Measurements from ENCODE around the gene LAMTOR1.
A peak's percentile ranks its signal among the peaks of the same experiment; 100 is the strongest.

LAMTOR1 gene

DNA sequence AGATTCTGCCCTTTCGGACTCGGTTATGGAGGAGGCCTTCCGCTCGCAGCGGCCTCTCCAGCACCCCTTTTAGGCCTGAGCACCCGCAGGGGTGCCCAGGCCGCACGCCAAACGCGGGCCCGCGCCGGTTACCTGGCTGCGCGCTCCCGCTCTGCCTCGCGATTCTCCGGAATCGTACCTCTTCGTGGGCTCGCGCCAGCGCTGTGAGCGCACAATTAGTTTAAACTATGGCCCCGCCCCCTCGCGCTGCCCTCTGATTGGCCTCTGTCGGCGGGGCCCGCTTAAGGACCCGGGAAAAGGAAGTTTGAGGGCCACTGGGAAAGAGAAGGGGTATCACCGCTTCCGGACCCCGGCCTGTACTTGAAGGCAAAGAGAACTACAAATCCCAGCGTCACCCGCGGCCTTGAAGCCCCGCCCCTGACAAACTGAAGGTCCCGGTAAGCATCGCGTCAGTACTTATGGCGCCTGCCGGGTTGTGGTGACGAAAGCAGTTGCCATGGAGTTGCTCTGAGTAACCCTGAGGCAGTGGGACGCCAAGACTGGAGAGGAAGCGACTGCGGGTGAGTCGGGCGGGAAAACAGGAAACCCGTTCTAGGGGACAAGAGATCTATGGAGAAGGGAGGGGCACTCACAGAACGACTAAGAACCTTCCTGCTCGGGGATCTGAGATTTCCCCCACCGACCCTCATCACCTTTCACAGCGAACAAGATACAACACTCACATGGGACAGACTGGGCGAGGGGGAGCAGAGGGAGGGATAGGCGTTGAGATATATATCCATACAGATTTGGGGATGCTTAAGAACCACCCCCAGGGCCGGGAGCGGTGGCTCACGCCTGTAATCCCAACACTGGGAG is 22.5 kb downstream of the LAMTOR1 start, which contains the start of the genes LRRC51 and NUMA1:
Gene LRRC51, plus strand, starts transcription at position 525 of the 858 bp plus-strand sequence. CDS start 8,234 bp downstream, outside the sequence.
Gene NUMA1, minus strand, starts transcription at position 217 of the 858 bp plus-strand sequence. CDS start 44,599 bp downstream, outside the sequence.
- DNase-seq, result peak; percentile 95 to 97

DNA sequence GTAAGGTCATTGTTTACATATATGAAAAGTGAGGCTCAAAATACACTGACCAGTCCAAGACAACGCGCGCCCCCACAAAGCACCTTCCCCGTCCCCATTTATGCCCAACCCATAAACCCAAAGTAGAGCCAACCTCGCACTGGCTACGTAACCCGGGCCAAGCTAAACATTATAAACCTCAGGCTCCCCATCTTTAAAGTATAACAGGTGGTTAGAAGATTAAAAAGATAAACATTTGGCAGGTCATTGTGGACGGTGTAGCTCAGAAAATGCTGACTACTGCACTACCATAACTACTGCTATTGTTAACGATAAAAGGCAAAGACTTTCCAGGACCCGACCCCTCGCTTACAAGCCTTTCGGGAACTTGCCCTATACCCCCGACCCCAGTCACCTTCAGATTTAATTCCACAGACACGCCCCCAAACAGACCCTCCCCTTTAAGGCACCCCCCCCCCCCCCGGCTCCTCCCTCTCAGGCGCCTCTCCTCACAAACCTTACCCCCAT is 23.2 kb downstream of the LAMTOR1 start:
- DNase-seq, result no peak

DNA sequence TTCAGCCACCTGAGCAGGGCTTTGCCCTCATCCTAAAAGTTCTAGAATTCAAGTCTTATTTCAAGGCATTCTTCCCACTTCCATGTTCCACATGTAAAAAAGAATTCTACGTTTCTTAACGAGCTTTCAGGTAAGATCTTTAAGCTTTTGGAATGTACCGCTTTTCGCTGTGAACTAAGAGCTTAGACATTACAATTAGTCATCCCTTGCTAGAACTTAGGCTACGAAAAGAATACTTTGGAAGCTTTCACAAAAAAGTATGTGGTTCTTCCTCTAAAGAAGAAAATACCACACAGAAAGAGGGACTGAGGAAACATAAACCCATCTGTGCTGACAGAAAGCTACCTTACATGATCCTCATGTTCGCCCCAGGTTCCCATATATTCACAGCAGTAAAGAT is 24.6 kb downstream of the LAMTOR1 start:
- no peak for DNase-seq

DNA sequence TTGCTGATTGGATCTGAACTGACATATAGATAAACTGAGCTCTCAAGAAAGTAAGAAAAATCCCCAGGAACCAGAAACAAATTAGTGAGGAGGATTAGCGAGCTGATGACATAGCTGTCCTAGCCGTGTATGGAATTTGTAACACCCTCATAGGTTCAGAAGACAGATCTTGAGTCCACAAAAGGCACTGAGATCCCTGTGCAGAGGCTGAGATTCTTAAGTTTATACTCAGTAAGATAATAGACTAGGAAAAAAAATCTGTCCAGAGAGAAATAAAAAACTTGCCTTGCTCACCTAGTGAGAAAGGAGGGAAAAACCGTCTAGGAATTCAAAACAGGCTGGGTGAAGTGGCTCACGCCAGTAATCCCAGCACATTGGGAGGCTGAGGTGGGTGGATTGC is 27.3 kb downstream of the LAMTOR1 start:
- no peak for DNase-seq

DNA sequence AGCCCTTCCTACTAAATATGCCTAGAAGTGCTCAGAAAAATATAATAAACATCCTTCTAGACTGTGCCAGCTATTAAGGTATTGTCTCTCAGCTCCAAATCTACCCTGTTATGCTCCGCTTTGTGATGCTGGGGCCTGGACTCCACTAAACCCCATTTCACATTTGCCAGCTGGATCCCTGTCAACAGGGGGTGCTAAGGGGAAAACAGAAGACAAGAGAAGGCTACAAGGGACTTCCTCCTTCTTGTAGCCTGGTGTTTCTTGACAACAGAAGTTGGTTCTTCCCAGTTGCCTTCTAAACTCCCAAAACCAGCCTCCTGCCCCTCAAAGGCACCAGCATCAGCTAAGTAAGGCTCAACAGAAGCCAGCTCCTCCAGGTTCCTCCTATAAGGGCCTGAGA is 28.0 kb downstream of the LAMTOR1 start:
- no peak for DNase-seq

DNA sequence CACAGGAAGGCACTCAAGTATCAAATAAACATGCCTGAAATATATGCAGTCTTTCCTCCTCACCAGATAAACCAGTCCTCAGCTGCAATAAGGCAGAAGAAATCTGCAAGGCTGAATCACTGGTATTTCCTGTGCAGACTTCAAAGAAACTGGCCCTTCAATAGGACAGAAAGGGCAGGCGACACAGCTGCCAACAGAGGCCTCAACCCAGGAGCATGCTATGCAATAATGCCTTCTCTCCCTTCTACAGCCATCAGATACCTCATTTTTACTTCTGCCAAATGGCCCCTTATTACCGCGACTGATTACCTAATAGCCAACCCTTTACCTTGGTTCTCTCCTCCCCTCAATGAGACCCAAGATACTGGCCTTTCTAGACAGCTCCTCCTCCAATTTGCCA is 30.7 kb downstream of the LAMTOR1 start:
- DNase-seq, result no peak

DNA sequence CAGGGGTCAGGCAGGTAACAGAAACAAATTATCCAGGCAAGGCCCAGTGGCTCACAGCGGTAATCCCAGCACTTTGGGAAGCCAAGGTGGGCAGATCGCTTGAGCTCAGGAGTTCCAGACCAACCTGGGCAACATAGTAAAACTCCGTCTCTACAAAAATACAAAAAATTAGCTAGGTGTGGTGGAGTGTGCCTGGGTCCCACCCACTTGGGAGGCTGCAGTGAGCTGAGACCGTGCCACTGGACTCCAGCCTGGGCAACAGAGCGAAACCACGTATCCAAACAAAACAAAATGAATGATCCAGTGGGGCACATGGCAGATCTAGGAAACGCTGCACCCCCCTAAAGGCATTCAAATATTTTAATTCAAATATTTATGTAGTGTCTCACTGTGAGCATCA is 32.6 kb downstream of the LAMTOR1 start:
- DNase-seq, result no peak

DNA sequence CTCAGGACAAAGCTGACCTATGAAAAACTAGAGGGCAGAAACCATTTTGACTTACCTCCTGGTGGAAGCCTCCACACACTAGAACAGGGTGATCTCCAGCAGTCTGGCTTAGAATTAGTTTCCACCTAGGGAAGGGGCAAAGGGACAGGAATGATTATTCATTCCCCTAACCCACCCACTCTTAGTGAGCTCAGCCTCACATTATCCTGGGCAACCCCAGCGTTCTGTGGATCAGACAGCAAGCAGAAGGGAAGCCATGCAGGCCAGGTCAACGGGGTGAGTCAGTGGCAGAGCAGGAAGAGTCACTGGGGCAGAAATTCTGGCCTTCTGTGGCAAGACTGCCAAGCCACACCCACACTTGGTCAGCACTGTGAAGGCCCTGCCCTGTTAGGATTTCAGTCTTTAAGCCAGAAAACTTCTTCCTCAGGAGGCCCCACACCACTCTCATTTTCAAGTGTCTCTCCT is 33.3 kb downstream of the LAMTOR1 start:
- DNase-seq, result no peak

DNA sequence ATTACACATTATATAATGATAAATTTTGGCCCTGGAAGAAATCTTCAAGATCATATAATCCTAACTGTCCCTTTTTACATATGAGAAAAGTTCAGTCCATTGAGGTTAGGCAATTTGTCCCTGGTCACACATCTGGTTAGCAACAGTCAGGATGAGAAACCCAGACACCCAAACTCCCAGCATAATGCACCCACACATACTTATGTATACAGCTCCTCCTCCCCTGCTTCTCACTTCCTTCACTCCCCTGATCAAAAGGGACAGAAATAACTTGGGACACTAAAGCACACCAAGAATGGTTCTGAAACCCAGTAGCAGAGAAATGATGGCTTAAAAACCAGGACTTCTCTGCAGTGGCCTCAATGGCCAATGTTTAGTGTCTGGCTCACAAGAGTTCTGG is 33.9 kb downstream of the LAMTOR1 start:
- DNase-seq, result no peak

DNA sequence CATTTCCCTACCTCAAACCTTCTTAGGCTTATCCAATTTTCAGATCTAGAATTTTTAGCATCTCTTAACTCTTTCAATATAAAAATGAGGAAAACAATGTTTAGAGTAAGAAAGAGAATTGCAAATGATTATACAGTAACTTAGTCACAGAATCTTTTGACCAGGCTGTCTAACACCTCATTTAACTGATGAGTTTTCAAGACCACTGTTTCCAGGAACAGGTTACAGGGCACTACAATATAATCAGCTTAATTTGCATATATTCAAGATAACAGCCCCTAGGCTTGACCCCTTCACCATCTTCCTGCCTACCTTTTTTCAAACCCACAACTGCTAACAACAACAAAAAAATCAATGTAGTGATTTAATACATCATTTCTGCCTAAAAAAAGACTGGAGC is 35.4 kb downstream of the LAMTOR1 start:
- no peak for DNase-seq

DNA sequence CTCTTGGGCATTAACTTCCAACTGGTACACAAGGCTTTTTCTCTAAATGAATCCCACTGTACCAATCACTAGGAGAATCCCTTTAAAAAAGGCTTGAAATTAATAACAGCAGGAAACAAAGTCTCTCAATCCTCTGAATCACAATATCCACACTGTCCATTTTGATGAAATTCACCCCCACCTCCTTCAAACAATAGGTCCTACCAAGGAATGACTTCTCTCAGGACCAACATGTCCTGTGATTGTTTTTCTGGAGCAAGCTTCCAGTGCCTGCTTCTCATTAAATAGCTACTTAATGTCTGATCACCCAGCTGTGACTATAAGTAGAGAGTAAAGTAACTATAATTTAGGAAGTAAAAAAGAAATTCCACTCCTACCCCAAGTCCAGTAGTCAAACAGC is 35.8 kb downstream of the LAMTOR1 start:
- DNase-seq, result no peak

DNA sequence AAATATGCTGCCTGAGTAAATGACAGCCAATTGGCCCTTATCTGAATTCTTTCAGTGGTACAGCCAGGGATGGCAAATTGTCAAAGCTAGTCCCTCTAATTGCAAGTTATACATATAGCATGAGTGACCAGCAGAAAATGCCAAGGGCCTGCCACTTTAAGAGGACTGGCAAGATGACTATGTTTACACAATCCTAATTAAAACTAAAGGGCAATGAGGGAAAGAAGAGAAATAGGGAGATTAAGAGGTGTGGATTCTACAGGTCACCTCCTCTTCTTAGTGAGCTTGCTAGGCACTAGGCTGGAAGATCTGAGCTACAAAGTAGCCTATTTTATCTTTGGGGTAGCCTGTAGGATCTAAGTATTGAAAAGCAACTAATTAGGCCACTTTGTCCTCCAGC is 36.2 kb downstream of the LAMTOR1 start:
- no peak for DNase-seq

DNA sequence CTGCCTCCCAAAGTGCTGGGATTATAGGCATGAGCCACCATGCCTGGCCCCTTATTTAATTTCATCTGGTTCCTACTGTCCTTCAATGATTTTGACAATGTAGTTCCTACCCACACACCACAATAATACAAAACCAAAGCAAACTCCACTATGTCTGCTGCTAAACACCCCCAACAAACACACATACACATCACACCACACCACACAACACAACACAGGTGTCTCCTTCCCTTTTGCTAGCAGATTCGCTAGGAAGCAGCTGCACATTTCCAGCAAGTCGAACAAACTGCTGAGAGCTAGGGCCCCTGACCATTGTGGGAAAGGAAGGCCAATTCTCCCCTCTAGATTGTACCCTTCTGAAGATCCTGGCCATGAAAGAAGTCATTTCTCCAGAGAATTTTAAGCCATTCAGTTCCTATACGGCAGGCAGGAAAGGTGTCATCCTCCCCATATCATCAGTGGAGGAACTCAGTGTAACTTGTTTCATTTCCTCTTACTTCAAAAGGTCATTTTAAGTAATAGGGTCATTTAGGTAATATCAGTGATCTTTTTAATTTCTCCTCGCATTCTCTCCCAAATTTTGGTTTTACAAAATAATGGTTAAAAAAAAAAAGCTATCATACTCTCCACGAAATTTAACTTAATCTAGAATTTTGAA is 41.2 kb downstream of the LAMTOR1 start:
- no peak for DNase-seq

DNA sequence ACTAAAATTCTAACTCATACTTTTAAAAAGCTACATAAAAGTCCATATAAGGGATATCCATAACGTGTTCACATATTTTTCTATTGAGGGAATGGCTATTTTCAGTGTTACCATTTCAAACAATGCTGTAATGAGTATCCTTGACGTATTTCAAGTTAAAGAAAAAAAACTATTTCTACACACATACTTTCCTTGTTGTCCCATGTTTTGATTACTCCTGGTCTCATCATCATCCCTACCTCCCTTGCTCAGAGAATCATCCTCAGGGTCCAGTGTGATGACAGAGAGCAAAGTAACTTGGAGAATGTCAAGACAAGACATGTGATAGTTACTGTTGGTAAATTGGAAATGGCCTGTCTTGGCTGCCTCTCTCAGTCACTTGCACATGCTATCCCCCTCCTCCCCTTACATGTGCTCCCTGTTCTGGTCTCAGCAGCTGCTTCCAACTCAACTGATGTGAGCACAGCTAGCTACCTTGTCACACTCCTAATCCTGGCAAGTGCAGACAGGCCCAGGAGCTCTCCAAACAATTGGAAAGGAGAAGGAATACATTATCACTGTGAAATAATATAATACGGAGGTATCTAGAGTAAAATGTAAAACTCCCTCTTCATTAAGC is 44.6 kb downstream of the LAMTOR1 start:
- DNase-seq, result no peak

DNA sequence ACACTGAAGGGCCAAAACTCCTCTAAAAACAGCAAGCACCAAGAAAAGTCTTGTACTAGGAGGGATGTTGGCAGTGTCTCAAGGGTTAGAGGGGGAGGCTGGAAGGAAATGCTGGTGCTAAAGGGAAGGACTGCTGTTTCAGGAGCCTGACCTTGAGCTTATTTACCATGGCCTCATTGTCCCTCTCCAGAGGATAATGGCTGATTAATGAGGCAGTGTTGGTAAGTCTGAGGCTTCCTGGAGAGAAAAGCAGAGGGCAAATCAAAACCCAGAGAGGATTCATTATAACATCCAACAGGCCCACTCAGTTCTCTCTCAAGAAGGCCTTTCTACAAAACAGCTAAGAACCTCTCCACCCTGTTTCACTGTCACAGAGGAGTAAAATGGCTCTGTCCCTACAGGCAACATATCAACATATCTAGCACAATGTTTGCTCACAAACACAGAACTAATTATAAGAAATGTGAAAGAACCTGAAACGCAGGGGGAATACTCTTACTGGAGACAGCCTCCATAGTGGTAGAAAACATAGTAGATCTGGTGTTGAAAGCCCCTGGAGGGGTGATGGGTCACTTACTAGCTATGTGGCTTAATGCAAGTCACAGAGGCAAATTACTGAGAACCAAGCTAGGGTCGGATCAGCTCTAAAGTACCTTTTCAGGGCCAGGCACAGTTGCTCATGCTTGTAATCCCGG is 54.2 kb downstream of the LAMTOR1 start:
- no peak for DNase-seq

All from stimulated activated CD4-positive, alpha-beta T cell treated with anti-CD3 and anti-CD28 coated beads, Interleukin-2, amount 100 ng/mL, for 48 hours (primary cell).